Inferior parietal cortex (tissue), 1 donor: ENCODE data around the gene SRSF3.
"Not testable (repeated sequence)": the region's sequence is repeated elsewhere in the genome, so short reads cannot be mapped to it uniquely, and the experiment has no call there.

Experiments used
- DNase-seq: peaks from one replicate; pipeline ENCODE4 v3.0.0-alpha.2; 2016; ENCODE audit errors: extremely low spot score

SRSF3 gene

DNA sequence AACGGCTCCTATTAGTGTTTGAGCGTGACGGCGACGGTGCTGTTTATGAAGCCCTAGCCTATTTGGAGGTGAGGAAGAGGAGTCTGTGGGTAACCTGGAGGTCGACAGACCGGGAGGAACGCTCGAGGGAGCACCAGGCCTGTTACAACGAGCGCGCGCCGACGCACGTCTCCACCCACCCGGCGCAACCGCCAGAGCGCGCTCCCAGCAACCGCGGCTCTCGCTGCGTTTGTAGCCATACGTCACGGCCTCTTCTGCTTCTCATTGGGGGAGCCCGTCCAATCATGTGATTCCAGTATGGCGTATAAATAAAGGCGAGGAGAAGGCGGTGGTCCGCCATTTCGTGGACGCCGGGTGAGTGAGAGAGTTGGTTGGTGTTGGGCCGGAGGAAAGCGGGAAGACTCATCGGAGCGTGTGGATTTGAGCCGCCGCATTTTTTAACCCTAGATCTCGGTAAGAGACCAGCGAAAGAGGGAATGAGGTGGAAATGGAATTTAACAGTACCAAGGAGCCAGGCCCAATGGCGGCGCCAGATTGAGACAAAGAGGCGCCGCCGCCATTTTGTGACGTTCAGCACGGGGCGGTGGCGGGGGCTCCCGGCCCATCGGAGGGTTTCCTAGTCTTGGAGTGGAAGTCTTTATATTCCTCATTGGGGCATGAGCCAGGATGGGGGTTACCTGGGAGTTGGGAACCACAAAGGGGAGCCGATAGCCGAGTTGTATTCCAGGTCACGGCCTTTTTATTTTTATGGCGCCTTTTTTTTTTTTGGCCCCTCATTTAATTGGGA is at the start of gene SRSF3:
TSS of gene SRSF3 (plus strand) at position 334 of the 787 bp plus-strand sequence. CDS start 2,401 bp downstream, outside the sequence.
- DNase-seq, result peak; percentile 99

DNA sequence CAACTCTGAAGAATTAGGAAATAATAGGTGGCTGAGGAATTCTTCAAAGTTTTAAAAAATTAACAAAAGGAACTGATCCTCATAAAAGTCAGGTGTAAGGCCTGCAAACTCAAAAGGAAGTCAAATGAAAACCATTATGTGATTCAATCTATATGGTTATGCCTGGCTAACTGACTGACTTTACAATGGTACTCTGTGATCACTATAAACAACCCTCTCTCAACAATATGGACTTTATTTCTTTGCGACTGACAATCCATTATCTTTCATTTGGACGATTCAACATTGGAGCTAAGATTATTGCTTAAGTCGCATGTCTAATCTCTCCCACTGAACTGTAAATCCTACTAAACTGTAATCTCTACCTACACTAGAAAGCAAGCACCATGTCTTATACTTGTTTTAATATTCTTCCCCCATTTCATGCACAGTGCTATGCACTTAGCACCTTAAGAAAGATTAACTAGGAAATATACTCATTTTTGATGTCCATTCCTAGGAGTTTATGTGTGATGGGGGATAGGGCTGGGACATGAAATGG is 48.3 kb upstream of the SRSF3 start:
- DNase-seq, result peak; percentile 12

DNA sequence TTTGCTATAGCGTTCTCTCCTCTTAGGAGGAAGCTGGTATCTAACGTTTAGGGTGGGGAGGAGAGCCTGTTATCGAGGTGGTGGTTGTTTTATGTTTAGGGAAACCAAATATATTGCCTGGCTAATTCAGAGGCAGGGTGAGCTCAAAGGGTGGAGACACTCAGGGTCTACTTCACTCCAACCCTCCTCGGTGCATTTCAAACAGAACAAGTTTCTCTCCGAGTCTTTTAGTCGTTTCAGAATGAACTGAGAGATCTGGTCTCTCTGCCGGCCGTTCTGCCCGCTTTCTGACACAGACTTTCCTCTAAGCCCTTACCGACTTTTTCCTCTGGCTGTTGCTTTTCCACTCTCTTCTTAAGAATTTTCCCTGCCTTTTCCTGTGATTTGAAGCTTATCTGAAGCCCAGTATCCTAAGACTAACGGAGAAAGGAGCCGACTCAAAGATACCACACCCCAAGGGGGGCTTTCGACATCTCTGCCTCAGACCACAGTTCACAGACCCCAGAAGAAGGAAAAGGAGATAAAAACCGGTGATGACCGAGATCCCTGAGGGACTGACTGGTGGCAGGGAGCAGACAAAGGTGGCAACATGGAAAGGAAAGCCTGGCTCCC is 47.7 kb upstream of the SRSF3 start:
- peak; percentile 29 for DNase-seq

DNA sequence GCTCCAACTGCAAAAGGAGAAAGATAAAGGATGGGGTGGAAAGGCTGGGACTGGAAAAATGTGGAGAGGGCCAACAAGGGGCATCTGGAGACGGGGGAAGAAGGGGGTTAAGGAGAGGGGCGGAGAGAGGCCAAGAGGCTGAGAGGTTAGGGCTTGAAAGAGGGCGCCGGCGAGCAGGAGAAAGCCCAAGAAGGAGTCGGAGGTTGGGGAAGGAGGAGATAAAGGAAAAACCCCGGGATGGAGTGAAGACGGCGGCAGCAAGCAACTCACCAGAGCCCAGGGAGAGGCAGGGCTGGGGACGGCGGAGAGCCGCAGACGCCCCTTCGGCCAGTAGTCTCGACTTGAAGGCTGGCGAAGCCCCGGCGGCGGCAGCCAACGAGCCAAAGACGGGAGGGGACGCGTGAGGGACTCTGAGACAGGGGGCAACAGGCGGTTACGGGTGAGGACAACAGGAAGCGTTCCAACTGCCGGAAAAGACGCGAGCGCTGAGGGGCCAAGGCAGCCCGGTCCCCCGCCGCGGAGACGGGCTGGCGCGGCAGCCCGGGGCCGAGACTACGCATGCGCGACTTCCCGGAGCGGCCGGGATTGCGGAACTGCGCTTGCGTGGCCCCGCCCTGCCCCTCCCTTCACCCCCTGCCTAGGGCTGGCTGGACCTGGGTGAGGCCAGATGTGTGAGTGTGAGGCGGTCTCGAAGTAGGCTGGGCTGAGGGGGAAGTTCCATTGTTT is 47.1 kb upstream of the SRSF3 start, which contains the start of gene STK38:
TSS of gene STK38 (minus strand) at position 560 of the 726 bp plus-strand sequence. CDS start 7,277 bp downstream, outside the sequence.
- peak; percentile 86 for DNase-seq

DNA sequence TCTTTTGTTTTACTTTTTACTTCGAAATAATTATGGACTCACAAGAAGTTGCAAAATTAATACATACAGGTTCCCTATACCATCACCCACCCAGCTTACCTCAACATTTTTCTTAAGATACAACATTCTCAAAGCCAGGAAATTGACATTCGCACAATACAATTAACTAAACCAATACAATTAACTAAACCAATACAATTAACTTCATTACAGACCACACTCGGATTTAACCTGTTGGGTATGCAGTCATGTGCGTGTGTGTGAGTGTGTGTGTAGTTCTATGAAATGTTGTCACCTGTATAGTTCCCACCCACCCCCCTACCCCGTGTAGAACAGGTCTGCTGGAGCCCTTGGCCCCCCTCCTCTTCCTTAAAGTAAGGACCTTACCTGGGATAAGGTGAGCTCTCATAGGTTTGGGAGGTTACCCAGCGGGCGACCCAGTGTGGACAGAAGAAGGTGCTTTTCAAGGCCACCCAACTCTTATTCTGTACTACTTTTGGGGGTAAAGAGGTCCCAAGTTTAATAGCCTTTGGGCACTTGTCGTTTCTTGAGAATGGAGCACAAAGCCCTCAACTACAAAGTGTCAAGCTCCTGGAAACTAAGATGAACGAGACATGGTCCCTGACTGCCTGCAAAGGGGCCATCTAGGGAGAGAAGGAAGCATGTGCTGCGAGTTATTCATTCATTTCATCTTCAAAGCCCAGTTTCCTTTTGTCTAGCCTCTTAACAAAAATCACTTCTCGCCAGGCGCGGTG is 46.3 kb upstream of the SRSF3 start:
- no peak for DNase-seq

DNA sequence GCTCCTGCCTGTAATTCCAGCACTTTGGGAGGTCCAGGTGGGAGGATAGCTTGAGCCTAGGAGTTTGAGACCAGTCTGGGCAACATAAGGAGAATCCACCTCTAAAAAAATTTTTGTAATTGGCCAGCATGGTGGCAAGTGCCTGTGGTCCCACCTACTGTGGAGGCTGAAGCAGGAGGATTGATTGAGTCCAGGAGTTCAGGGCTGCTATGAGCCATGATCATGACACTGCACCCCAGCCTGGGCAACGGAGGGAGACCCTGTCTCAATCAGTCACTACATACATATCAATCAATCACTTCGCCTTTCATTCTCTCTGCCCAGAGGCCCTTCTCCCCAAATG is 45.8 kb upstream of the SRSF3 start:
- DNase-seq, result no peak

DNA sequence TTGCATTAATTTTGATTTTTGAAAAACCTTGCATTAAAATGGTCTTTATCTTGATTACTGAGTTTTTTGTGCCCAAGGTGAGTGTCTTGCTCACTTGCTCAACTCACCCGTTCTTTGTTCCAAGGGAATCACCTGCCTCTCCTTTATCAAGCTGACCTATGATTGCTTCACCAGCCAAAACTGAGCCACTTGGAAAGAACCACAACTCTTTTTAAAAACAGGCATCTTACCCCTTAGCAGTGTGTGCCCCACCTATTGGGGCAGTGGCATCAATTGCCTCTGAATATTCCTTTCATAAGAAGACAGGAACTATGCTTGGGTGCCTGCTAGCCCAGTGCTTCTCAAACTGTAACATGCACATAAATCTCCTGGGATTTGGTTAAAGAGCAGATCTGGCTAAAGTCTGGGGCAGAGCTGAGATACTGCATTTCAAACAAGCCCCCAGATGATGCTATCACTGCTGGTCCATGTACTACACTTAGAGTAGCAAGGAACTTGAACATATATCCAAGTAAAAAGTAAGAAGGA is 43.6 kb upstream of the SRSF3 start:
- DNase-seq, result no peak

DNA sequence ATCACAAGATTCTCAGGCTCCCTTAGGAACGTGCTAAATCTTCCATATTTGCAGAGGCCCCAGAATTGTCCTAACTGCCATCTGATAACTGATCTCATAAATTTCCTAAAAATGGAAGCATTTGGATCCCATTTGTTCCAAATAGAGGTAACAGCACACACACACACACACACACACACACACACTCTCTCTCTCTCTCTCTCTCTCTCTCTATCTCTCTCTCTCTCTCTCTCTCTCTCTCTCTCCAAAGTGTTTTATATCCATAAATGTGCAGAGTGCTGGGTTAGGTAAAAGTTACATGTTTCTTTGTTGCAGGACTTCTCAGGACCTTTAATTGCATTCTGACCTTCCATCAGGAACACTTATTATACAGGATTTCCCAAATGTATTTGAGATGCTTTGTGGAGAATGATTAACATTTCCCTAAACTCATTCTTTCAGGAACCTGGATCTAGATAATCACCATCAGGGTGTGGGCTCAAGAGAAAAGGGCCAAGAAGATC is 38.4 kb upstream of the SRSF3 start:
- no peak for DNase-seq

DNA sequence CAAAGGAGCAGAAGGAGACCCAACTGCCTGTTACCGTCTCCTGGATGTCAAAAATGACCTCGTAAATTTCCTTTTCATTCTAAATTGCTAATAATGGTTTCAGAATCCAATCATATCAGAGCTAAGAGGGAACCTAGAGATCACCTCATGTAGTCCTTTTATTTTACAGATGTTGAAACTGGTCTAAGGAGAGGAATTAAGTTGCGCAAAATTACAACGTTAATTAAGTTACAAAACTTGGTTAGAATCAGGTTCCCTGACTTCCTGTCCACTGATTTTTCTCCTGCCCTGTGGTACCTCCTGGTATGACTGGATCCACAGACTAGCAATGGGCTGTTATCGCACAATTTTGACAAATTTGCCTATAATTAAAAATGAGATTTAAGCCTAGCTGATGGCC is 37.9 kb upstream of the SRSF3 start:
- no peak for DNase-seq

DNA sequence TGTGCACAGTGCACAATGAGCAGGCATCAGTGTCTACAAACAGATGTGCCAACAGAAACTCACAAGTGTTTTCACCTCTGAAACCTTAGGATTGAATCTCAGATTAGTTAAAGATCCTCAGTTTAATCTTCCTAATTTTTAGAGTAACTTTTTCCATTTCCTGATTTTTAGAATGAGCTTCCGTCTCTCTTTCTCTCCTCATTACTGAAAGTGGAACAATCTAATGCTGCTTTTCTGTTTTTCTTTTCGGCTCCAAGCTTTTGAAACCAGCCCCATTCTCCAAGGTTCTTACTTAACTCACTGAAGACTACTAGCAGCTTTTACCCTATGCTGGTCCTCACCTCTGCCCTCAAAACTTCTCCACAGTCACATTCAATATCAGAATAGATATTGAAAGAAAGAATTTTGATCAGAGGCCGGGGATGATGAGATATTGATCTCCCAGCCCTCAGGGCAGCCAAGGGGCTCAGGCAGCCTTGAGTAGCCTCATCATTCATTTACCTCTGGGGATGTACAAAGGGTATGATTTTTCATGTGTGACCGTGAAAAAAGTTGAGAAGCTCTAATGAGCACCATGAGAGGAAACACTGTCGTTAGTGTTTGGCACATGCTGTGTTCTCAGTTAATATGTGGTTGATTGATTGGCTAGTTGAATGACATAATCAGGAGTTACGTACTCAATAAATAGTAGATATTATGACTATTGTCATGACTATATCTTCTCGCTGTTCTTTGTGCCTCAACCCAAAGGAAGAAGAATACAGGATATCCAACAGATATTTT is 35.0 kb upstream of the SRSF3 start:
- DNase-seq, result no peak

DNA sequence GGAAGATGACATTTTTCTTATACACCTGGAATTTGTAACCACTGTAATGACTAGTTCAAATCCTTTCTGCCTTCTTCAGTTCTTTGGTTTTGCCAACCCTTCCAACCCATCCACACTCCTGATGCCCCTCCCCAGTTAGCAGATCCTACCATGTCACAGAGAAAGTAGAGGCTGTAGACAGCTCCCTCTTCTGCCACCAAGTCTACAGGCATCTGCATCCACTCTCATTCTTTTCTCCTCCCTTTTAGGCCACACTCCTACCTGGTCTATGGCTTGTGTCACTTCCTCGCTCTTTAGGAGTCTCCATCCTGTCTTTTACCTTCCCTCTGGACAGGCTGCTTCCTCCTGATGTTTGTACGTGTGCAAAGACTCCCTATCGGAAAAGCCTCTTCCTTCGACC is 33.3 kb upstream of the SRSF3 start:
- DNase-seq, result no peak

DNA sequence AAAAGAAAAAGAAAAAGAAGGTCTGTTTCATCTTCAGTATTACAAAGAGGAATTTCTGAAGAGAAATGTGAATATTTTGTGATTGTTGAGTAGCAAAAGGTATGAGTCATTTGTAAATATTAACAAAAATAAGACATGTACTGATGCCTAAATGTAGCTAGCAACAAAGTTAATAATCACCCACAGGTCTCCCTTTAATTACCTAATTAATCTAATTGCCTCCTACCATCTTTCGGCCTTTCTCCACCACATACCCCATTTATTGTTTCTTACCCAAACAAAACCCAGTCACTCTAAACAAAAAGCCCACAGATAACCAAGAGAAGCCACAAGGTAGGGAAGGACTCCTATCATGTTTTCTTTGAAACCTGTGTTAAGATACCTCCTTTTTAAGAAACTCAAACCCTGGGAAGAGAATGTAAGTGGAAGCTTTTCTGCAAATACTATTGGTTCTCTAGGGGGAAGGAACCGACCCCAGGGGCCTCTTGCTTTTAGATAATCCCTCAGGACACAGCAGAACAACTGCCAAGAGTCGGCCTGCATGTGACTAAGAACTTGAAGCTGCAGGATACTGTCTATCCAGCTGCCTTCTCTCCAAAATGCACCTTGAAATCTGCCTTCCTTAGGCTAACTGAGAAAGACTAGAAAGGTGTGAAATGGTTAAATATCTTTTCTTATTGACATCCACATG is 30.8 kb upstream of the SRSF3 start:
- DNase-seq, result no peak

DNA sequence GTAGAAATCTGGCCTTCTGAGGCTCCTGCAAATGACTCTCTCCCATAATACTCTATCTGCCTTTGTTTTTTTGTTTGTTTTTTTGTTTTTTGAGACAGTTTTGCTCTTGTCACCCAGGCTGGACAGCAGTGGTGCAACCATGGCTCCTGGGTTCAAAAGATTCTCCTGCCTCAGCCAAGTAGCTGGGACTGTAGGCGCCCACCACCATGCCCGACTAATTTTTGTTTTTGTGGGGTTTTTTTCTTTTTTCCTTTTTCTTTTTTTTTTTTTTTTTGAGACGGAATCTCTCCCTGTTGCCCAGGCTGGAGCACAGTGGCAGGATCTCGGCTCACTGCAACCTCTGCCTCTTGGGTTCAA is 30.3 kb upstream of the SRSF3 start:
- DNase-seq, result no peak

DNA sequence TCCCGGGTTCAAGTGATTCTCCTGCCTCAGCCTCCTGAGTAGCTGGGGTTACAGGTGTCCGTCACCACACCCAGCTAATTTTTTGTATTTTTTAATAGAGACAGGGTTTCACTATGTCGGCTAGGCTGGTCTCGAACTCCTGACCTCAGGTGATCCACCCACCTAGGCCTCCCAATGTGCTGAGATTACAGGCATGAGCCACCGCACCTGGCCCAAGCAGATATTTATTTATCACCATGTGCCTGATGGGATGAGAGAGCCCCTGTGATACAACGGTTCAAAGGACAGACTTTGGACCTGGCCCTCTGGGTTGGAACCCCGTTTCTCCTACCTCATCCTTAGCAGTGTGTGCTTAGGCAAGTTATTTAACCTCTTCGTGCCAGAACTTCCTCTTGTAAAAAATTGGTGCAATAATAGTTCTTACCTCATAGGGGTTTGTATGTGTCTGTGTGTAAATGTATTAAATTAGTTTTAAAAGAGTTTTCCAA is 27.7 kb upstream of the SRSF3 start:
- no peak for DNase-seq

DNA sequence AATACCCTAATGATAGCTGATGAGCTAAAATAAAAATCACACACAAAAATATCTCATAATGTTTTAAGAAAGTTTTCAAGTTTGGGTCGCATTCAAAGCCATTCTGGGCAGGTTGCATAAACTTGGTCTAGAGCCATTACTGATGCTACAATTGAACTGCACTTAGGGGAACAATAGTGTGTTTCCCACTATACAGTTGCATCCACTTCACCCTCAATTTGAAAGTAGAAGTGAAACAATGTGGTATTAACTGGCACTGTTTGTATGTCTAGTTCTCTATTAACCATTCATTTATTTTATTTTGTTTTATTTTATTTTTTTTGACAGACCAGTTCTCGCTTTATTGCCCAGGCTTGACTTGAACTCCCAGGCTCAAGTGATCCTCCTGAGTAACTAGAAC is 23.9 kb upstream of the SRSF3 start:
- DNase-seq, result no peak

DNA sequence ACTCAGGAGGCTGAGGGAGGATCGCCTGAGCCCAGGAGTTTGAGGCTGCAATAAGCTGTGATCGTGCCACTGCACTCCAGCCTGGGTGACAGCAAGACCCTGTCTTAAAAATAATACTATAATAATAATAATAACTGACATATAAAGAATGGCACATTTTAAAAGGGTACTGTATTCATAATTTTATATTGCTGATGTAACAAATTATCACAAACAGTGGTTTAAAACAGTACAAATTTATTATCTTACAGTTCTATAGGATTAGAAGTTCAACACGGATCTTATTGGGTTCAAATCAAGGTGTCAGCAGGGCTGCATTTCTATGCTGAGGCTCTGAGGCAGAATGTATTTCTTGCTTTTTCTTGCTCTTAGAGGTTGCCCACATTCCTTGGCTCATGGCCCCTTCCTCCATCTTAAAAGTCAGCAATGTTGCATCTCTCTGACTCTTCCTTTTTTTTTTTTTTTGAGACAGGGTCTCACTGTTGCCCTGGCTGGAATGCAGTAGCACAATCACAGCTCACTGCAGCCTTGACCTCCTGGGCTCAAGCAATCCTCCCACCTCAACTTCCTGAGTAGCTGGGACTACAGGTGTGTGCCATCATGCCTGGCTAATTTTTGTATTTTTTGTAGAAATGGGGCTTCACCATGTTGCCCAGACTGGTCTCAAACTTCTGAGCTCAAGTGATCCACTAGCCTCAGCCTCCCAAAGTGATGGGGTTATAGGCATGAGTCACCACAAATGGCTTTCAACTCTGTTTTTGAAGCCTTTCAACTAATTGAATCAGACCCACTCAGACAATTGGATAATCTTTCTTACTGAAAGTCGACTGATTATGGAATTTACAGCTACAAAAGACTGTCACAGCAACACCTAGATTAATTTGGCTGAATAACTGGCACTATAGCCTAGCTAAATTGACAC is 22.8 kb upstream of the SRSF3 start:
- DNase-seq, result no peak

DNA sequence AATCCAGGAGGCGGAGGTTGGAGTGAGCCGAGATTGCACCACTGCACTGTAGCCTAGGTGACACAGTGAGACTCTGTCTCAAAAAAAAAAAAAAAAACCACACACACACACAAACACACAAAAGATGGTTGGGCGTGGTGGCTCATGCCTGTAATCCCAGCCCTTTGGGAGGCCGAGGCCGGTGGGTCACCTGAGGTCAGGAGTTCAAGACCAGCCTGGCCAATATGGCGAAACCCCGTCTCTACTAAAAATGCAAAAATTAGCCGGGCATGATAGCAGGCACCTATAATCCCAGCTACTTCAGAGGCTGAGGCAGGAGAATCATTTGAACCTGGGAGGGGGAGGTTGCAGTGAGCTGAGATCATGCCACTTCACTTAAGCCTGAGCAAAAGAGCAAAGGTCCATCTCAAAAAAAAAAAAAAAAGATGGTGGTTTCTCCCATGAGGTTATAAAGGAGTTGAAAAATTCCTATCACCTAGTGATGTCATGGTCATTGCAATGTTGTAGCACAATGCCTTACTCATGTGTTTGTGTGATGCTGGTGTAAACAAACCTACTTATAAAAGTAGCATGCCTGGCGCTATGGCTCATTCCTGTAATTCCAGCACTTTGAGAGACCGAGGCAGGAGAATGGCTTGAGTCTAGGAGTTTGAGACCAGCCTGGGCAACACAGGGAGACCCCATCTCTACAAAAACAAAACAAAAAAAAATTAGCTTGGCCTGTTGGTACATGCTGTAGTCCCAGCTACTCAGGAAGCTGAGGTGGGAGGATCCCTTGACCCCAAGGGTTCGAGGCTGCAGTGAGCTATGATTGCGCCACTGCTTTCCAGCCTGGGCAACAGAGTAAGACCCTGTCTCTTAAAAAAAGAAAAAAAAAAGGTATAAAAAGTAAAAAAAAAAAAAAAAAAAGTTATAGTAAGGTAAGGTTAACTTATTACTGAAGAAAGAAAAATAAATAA is 21.5 kb upstream of the SRSF3 start:
- DNase-seq, result not testable (repeated sequence)

DNA sequence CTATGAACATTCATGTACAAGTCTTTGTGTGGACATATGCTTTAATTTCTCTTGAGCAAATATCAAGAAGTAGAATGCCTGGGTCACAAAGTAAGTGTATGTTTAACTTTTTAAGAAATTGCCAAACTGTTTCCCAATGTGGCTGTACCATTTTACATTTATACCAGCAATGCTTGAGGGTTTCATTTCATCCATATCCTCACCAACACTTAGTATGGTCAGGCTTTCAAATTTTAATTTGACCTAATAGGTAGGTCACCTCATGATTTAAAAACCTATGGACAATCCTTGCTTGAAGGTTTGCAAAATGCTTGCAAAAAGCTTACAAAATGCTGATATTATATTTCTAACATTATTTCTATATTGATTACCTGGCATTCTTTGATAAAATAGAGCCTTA is 19.5 kb upstream of the SRSF3 start:
- DNase-seq, result no peak
